ENCODE results near the gene OLFM4. TPM values are rescaled to one million over a fixed set of nuclear protein-coding genes. Genes with fewer than 3 reads are reported as not detected.

Gene OLFM4
- total RNA-seq, 2 experiments from 2014 or later = 0.06 TPM; not detected in 1

GRCh38 chr13:53014495-53015443, 13.8 kb upstream of the OLFM4 start:
- no peak overlapping the region for H3K4me2 ChIP-seq (ENCODE audit: low read length)
- ChIA-PET CTCF (ENCODE audit: unreplicated experiment) (no interaction called here), POLR2A (no interaction called here)
- no peaks in the 10 kb centered on the region for H3K4me1 ChIP-seq (ENCODE audit: insufficient read depth, low read length, poor library complexity, severe bottlenecking)
- no peaks in the 10 kb centered on the region for H3K9me3 ChIP-seq (ENCODE audit: low read length)
- H4K20me1 ChIP-seq (ENCODE audit: insufficient read depth, low read length) = no peaks in the 10 kb centered on the region
- DNase-seq (ENCODE audit: low spot score) = no peak
- H3K4me3 ChIP-seq (ENCODE audit: low read depth, low read length, poor library complexity, severe bottlenecking) = no peak overlapping the region
- TF ChIP-seq EZH2phosphoT487 (IDR thresholded peaks at IDR 0.05; ENCODE audit: borderline replicate concordance, low read depth, low read length) = no peak
- no peak for TF ChIP-seq CTCF (conservative IDR thresholded peaks at IDR 0.05; ENCODE audit: low read length)
- H3K79me2 ChIP-seq (ENCODE audit: insufficient read depth, low read depth, low read length) = no peaks in the 10 kb centered on the region
- BruUV-seq (replicated peaks) = no TSS peak
- intact Hi-C loops (cut with micrococcal nuclease; ENCODE audit: unreplicated experiment) = no loop called here
- H2AFZ ChIP-seq (ENCODE audit: low read length) = no peak overlapping the region
- no peak overlapping the region for H3K27ac ChIP-seq (ENCODE audit: low read depth, low read length, poor library complexity, severe bottlenecking)
- H3K36me3 ChIP-seq (ENCODE audit: insufficient read depth, low read length) = no peaks in the 10 kb centered on the region
- H3K9me2 ChIP-seq (ENCODE audit: insufficient read depth, low read length) = no peaks in the 10 kb centered on the region

- no peak for TF ChIP-seq EZH2phosphoT487 (IDR thresholded peaks at IDR 0.05; ENCODE audit: borderline replicate concordance, low read depth, low read length)
- TF ChIP-seq CTCF (conservative IDR thresholded peaks at IDR 0.05; ENCODE audit: low read length) = no peak
- ChIA-PET POLR2A (no interaction called here), CTCF (ENCODE audit: unreplicated experiment) (no interaction called here)
- no peaks in the 10 kb centered on the region for H3K36me3 ChIP-seq (ENCODE audit: insufficient read depth, low read length)
- no peaks in the 10 kb centered on the region for H3K79me2 ChIP-seq (ENCODE audit: insufficient read depth, low read depth, low read length)
- H3K9me3 ChIP-seq (ENCODE audit: low read length) = no peaks in the 10 kb centered on the region
- intact Hi-C loops (cut with micrococcal nuclease; ENCODE audit: unreplicated experiment) = no loop called here
- H2AFZ ChIP-seq (ENCODE audit: low read length) = no peak overlapping the region
- BruUV-seq (replicated peaks) = no TSS peak
- H3K4me3 ChIP-seq (ENCODE audit: low read depth, low read length, poor library complexity, severe bottlenecking) = no peak overlapping the region
- H3K4me2 ChIP-seq (ENCODE audit: low read length) = no peak overlapping the region
- H3K9me2 ChIP-seq (ENCODE audit: insufficient read depth, low read length) = no peaks in the 10 kb centered on the region
- no peaks in the 10 kb centered on the region for H4K20me1 ChIP-seq (ENCODE audit: insufficient read depth, low read length)
- H3K4me1 ChIP-seq (ENCODE audit: insufficient read depth, low read length, poor library complexity, severe bottlenecking) = no peaks in the 10 kb centered on the region
- no peak for DNase-seq (ENCODE audit: low spot score)
- no peak overlapping the region for H3K27ac ChIP-seq (ENCODE audit: low read depth, low read length, poor library complexity, severe bottlenecking)
Measured at GRCh38 chr13:53015971-53016370, 12.6 kb upstream of the OLFM4 start.

- CTCF ChIA-PET (ENCODE audit: unreplicated experiment) = no interaction called here
- no peak overlapping the region for H3K4me3 ChIP-seq (ENCODE audit: low read depth, low read length, poor library complexity, severe bottlenecking)
- TF ChIP-seq CTCF (conservative IDR thresholded peaks at IDR 0.05; ENCODE audit: low read length) (no peak), EZH2phosphoT487 (IDR thresholded peaks at IDR 0.05; ENCODE audit: borderline replicate concordance, low read depth, low read length) (no peak)
- H3K27ac ChIP-seq (ENCODE audit: low read depth, low read length, poor library complexity, severe bottlenecking) = no peak overlapping the region
- no peaks in the 10 kb centered on the region for H4K20me1 ChIP-seq (ENCODE audit: insufficient read depth, low read length)
- no TSS peak for BruUV-seq (replicated peaks)
- H3K79me2 ChIP-seq (ENCODE audit: insufficient read depth, low read depth, low read length) = no peaks in the 10 kb centered on the region
- intact Hi-C loops (cut with micrococcal nuclease; ENCODE audit: unreplicated experiment) = no loop called here
- POLR2A ChIA-PET = no interaction called here
- H3K4me1 ChIP-seq (ENCODE audit: insufficient read depth, low read length, poor library complexity, severe bottlenecking) = no peaks in the 10 kb centered on the region
- no peaks in the 10 kb centered on the region for H3K9me3 ChIP-seq (ENCODE audit: low read length)
- no peaks in the 10 kb centered on the region for H3K9me2 ChIP-seq (ENCODE audit: insufficient read depth, low read length)
- DNase-seq (ENCODE audit: low spot score) = no peak
- H3K36me3 ChIP-seq (ENCODE audit: insufficient read depth, low read length) = no peaks in the 10 kb centered on the region
- no peak overlapping the region for H3K4me2 ChIP-seq (ENCODE audit: low read length)
- no peak overlapping the region for H2AFZ ChIP-seq (ENCODE audit: low read length)
Measured at GRCh38 chr13:53017433-53017970, 11.1 kb upstream of the OLFM4 start.

Measured in OCI-LY7 (cell line).